CD4-positive, alpha-beta T cell treated with Interleukin-6 for 4 hours (primary cell): Measurements from ENCODE around the gene ANGPTL1.

Experiments
- DNase-seq: peaks from one replicate; pipeline ENCODE4 v3.0.0-alpha.2; 2020; ENCODE audit warnings: mixed read lengths

Gene ANGPTL1, protein sequence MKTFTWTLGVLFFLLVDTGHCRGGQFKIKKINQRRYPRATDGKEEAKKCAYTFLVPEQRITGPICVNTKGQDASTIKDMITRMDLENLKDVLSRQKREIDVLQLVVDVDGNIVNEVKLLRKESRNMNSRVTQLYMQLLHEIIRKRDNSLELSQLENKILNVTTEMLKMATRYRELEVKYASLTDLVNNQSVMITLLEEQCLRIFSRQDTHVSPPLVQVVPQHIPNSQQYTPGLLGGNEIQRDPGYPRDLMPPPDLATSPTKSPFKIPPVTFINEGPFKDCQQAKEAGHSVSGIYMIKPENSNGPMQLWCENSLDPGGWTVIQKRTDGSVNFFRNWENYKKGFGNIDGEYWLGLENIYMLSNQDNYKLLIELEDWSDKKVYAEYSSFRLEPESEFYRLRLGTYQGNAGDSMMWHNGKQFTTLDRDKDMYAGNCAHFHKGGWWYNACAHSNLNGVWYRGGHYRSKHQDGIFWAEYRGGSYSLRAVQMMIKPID

DNA sequence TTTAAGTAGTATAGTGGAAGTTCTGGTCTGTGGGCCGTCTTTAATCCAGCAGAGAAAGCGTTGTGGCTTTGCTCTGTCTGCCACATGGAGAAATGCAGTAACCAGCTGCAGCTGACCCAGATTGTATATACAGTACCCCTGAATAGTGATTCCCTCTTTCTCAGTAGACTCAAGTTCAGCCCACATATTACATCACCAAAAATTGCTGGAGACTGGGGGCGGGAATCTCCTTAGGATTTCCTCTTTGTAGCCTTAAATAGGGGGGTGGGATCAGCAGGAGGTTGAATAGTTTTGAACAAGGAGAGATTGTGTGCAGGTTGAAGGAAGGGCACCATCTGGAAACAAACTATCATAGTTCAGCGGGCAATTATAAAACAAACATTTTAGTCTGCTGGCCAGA, at the start of gene ANGPTL1:
TSS of gene ANGPTL1 (minus strand) at position 134 of the 400 bp plus-strand sequence. CDS start 5,301 bp downstream, outside the sequence.
- no peak for DNase-seq

DNA sequence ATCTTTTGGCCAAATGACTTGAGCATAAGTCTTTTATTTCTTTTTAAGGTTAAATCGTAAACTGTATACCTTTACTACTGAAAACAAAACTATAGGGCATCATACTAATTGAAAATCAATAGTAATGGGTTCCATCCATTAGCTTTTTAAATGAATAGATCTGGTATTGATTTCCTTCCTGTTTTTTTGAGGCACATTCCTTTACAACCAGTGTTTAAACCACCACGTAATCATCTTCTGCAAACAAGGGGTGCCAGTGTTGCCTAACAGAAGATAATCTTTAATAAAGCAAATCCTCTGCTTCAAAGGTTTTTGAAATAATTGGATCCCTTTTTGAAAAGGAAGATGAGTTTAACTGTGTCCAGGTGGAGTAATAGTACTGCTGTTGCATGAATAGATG, 48.7 kb upstream of the ANGPTL1 start:
- DNase-seq, result no peak

DNA sequence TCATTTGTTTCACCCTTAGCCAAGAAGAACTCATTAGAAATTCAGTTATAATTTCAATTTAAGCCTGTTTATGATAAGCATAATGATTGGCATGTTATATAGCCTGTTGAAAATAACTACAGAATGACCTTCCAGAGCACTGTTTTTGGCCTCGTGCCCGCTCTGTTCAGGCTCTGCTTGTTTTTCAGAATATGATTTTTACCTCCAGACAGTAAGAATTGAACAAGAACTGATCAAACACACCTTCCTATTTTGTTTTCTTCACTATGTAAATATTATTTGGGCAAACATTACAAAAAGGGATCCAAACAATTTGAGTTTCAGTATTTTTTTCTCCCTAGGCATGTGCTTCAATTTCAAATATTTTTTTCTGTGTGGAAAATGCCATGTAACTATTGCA, 48.1 kb upstream of the ANGPTL1 start:
- DNase-seq, result no peak

DNA sequence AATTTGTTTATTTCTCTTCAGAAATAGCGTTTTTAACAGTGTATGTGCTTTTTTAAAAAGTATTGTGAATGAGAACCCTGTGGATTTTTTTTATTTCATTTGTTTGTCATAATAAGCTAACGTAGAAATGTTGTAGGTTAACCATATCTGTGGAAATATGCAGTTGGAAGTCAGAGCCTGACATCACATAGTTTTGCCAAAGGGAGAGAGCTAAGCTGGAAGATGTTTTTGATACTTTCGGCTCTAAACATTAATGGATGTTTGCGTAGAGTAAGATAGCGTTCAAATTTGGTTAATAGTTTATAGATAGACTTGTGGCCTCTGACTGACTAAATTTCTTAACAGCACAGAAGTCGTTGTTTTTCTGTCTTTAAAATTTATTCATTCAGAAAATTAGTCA, 47.4 kb upstream of the ANGPTL1 start:
- DNase-seq, result no peak

DNA sequence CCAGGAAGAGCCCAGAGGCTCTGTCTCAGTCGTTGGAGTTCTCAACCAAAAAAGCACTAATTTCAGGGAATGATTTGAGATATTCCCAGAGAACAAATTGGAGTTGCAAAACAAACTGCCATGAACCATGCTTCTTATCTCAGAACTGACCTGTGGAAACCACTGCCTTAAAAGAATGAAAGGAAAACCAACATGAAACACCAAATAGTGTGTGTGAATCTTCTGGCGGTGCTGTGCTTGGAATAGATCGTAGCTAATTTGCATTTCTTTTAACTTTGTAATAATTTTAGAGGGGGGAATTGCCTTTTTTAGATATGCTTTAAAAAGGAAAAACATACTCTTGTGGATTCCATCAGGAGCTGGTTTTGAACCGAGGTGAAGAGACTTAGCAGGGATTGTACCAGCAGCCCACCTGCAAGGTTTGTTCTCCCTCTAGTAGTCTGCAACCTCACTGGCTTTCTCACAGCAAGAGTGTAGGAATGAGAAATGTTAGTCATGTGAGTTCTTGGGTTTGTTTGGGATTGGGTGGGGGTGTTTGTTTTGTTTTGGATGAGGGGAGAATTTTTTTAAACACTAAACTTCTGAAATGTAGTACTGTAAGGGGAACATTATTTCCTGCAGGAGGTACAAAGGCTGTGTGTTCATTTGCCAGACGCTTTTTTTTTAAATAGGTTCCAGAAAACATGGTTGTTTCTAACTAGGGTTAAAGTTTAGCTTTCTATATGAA, 45.7 kb upstream of the ANGPTL1 start:
- no peak for DNase-seq

DNA sequence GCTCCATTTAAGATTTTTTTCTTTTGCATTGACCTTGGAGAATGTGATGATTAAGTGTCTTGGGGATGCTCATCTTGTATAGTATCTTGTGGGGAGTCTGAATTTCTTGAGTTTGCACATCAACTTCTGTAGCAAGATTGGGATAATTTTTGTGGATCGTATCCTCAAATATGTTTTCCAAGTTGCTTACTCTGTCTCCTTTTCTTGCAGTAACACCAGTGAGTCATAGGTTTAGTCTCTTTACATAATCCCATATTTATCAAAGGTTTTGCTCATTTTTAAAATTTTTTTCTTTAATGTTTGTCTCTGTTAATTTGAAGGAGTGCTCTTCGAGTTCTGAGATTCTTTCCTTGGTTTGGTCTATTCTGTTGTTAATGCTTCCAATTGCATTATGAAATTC, 41.7 kb upstream of the ANGPTL1 start:
- no peak for DNase-seq

DNA sequence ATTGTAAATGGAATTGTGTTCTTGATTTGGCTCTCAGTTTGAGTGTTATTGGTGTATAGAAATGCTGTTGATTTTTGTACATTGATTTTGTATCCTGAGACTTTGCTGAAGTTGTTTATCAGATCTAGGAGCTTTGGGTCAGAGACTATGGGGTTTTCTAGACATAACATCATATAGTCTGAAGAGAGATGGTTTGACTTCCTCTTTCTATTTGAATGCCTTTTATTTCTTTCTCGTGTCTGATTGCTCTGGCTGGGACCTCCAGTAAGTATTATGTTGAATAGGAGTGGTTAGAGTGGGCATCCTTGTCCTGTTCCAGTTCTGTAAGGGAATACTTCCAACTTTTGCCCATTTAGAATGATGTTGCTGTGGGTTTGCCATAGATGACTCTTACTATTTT, 39.1 kb upstream of the ANGPTL1 start:
- no peak for DNase-seq

DNA sequence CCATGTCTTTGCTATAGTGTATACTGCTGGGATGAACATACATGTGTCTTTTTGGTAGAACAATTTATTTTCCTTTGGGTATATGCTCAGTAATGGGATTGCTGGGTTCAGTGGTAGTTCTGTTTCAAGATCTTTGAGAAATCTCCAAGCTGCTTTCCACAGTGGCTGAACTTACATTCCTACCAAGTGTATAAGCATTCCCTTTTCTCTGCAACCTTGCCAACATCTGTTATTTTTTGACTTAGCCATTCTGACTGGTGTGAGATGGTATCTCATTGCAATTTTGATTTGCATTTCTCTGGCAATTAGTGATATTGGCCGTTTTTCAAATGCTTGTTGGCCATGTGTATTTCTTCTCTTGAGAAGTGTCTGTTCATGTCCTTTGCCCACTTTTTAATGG, 37.5 kb upstream of the ANGPTL1 start:
- no peak for DNase-seq

DNA sequence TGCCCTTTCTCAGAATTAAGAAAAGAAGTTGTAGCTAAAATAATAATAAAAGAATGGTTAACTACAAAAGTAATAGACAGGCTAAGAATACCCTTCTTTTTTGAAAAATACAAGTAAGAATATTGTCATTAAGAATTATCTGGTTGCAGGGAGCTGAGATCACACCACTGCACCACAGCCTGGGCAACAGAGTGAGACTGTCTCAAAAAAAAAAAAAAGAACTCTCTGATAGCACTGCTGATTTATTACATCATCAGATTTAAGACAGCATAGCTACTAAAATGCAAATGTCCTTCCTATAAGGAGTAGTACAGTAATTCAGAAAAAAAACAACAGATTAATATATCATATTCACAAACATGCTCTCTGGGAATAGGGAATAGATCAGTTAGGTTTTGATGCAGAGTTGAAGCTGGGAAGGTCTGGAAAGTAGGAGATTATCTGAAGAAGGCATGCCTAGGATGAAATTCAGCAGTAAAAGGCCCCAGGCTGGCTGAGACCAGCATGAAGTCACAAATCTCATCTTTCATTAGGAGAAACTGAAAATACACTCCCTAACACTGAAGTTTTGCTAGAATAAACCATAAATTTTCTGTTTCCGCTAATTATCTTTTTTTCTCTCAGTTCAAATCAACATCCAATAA, 30.7 kb upstream of the ANGPTL1 start:
- no peak for DNase-seq

DNA sequence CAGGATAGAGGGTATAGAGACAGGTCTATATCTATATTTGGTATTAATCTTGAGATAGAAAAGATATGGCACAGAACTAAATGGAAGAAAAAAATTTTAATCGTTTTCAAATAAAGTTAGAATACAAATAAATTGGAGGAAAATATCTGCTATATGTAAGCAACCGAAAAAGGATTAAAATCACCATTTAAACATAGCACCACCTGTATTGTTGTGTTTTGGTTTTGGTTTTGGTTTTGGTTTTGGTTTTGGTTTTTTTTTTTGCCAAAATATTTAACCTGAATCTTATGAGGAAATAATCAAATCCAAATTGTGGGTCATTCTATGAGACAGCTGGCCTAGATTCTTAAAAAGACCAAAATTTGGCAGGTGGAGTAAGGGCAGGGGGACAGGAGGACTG, 28.5 kb upstream of the ANGPTL1 start:
- DNase-seq, result no peak

DNA sequence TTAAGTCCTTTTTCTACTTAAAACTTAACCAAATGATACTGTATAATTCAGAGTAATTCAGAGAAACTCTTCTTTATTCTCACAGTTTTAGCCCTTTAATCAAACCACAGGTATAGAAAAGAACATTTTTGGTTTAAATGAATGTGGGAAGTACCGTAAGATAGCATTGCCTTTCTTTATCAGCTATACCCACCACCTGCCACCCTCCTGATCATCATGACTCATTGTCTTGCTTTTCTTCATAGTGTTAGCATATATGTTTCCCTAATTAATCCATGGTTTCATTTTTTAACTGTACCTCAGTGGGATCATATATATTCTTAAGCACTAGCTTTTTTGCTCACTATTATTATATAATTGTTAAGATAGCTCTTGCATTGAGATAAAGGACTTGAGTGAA, 27.5 kb upstream of the ANGPTL1 start:
- no peak for DNase-seq

DNA sequence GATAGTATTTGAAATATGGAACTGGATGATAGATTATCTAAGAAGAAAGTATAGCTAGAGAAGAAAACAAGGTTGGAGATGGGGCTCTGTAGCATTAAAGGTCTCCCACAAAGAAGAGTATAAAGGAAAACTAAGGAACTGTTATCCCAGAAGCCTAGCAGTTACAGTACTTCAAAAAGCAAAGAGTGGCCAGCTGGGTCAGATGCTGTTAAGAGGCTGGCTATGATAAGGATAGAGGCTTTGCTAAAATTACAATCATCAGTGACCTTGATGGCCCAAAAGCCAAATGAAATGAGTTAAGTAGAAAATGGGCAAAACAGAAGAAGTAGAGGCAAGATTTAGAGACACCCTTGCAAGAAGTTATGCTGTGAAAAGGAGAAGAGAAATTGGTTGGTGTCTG, 25.1 kb upstream of the ANGPTL1 start:
- no peak for DNase-seq

DNA sequence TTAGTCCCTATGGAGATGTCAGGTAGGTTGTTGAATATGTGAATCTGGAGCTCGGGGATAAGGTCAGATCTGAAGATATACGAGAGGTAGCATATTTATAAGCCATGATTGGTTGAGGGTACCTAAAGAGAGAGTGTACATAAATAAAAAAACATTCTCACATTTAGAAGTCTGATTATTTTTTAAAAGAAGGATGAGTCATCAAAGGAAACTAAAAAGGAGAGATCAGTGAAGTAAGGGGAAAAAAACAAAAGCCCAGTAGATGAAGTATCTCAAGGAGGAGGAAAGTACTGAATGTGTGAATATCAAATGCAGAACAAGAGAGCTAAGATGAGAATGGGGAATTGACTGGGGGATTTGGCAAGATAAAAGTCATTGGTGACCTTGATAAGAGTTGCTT, 15.7 kb upstream of the ANGPTL1 start:
- no peak for DNase-seq

DNA sequence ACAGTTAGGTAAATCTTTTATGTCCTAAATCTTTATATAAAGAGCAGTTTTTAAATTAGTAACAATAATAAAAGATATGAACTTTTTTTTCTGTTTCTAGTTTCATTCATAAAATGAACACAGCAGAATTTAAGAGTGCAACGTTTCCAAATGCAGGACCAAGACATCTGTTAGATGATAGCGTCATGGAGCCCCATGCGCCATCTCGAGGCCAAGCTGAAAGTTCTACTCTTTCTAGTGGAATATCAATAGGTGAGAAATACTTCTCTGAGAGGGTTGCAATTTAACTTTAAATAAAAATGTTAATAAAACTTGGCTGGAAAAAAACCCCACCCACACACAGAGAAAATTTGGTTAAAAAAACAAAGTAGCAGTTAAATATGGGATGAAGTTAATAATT, 15.0 kb upstream of the ANGPTL1 start:
- DNase-seq, result no peak

DNA sequence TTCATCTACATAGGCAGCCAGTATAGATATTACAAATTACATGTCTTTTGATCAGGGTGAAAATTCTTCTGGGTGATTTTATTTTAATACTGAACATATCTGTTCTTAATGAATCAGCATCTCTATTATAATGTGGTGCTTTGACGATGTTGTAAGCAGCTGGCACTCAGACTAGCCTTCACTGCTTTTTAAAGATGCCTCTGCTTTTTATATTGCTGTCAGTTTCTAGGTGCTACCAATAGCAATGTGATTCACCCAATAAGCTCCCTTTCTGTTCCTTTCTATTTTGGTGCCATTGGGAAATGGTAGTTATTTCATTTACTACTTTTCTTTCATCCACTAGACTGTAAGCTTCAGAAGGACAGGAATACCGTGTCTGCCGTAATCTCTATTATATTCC, 11.1 kb upstream of the ANGPTL1 start:
- no peak for DNase-seq

DNA sequence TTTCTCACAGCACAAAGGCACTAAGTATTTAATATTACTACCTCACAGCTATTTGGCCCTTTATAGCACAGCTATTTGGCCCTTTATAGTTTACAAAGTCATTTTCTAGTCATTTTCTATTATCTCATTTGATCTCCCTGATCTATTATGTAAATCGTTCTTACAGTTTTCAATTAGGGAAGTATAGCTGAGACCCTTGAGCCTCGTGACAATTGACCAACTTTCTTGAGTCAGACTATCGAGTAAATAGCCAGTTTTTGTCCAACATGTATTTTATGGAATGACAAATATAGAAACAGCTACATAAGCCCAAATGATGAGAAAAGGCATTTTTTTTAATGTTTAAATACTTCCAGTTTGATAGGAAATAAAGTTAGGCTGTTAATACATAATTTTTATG, 7.0 kb upstream of the ANGPTL1 start:
- no peak for DNase-seq

DNA sequence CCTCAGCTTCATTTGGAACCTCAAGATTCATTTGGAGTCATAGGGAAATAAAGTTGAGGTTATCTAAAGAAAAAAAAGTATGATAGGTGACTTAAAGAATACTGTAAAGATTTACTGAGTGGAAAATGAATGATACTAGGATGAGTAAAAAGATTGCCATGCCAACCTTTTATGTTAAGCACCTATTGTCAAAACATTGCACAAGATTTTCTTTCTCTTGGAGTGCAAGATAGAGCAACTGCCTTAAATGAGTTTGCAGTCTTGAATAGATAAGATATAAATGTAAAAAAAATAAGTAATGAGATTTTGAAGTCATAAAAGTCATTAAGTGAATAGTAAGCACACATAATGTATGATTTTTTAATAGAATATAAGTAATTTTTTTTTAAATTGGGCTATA, 5.1 kb upstream of the ANGPTL1 start:
- no peak for DNase-seq

DNA sequence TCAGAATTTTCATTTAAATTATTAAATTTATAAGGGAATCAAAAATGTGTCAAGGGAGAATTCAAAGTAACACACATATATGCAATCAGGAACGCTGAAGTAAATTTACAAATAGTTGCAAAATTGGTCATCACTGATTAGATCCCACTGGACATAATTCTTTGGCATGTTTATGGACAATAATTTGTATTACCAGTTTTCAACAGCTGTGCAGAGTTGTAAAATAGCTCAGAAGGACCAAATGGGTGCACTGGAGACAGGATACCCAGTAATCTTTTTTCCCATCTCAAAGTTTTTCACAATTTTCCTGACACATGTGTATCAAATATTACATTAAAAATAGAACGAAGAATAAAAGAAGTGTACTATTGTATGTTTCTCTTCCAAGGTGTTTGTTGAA, 4.1 kb upstream of the ANGPTL1 start:
- DNase-seq, result no peak

DNA sequence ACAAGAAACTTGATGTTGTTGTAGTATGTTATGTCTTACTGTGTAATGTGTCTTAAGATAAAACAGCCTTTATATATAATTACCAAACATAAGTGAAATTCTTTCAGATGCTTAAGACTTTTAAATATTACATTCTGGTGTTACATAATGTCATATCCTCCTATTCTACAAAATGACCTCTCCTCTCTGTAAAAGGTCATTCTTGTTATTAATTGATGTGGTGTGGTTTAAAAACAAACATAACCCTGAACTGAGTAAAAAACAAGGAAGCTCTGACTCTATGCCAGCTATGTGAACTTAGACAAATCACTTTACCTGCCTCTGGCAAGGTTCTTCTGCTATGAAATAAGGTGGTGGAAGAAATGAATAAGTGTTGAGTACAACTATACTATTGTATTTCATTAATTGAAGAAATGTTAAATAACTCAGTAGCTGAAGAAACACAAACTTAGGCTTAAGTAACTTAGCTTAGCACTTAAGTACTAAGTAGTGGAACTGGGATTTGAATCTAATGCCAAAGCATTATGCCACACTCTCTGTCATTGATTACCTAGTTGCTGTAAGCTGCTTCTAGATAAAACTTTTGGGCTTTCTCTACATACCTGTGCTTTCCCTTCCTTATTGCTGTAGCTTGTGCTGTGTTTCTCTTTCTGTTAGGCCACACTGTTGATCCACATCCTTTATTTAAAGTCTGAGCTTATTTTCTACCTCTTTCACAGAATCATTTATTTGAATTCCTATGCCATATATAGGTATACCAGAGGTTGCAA, 859 bp upstream of the ANGPTL1 start:
- no peak for DNase-seq

DNA sequence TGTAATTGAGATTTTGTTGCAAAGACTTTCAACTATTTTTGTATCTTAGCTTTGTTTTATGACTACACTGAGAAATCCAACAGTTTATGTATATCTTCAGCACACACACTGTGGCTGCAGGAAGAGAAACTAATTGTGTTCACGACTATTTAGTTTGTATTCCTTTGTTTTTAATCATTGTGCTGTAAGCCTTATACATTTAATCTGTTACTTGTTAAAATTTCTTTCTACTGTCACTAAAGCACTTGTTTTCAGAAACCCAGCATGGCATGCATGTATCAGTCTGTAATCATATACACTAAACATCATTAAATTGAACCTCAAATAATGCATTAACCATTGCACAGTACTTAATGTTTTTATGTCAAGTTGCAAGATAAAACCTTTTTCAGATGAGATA, 656 bp downstream of the ANGPTL1 start:
- no peak for DNase-seq

DNA sequence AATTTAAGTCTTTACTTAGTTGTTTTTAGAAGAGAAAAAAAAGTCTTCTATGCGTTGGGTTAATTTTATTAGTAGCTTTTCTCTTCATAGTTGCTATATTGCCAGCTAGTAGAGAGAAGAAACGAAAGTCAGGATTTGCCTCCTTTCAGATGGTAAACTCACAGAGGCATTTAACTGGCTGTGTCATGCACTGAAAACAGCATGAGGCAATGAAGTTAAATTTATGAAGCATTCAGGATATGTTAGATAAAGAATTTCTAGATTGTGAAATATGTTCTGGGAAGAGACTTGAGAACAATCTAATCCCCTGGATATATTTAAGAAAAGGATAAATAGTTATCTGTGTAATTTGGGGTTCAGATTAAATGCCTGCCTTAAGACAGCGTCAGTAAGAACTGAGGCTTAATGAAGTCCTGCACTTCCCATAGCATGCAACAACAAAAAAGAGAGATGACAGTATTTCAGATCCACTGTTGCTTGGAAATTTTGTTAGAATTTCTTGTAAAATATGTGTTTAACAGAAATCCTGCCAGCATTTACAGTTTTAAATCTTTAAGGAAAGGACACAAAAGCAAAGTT, 1.7 kb downstream of the ANGPTL1 start:
- DNase-seq, result no peak

DNA sequence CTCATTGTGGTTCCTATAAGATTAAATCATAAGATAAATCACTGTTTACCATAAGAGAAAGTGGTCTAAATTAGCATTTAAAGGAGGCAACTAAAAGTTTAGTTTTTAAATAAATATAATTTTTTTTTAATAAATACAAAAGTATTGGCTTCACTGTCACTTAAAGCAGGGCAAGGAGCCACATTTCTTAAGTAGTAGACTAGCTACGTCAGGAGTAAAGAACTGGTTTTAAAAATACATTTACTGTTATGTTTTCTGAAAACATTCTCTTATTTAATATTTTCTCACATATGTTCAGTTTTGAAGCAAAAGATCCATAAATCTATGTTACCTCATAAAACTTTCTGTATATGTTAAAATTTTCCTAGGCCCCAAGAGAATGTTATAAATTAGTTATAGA, 2.2 kb downstream of the ANGPTL1 start:
- no peak for DNase-seq

DNA sequence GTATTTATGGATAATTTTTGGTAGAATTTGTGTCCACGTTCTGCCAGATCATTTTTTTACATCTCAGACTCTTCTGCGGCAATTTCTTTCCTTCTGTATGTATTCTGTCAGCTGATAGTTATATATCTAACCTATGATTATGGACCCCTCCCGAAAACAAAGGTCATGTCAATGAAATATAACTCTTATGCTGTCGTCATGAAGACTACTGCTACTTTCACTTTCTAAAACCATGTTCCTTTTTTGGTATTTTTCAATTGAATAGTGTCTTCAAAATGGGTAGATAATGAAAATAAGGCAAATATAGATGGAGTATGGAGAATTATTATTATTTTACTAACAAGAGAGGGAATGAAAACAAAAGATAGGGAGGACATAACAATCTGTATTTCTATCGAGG, 3.2 kb downstream of the ANGPTL1 start:
- no peak for DNase-seq
